Adipocyte (in vitro differentiated cells): ENCODE data around the gene ABRAXAS1.
"Not testable (repeated sequence)": the region's sequence is repeated elsewhere in the genome, so short reads cannot be mapped to it uniquely, and the experiment has no call there.

Source experiments
- DNase-seq: peaks from one replicate; pipeline ENCODE4 v3.0.0-alpha.2; 2015; ENCODE audit warnings: low read depth
- H3K27me3 ChIP-seq: replicated peaks from 2 replicates; pipeline ENCODE4 v1.7.0; 2013; ENCODE audit warnings: mild to moderate bottlenecking, low read length, moderate library complexity; ENCODE audit not compliant: control insufficient read depth, insufficient read depth
- H3K36me3 ChIP-seq: 2 replicates; pipeline ENCODE4 v1.7.0; 2013; ENCODE audit warnings: low read length, mild to moderate bottlenecking, moderate library complexity; ENCODE audit not compliant: control insufficient read depth, insufficient read depth, severe bottlenecking
- H3K4me1 ChIP-seq: 2 replicates; pipeline ENCODE4 v1.7.0; 2013; ENCODE audit warnings: mild to moderate bottlenecking, low read length, moderate library complexity; ENCODE audit not compliant: control insufficient read depth, insufficient read depth
- H3K4me3 ChIP-seq: 2 replicates; pipeline ENCODE4 v1.7.0; 2013; ENCODE audit warnings: mild to moderate bottlenecking, low read length, moderate library complexity
- H3K9ac ChIP-seq: 2 replicates; pipeline ENCODE4 v1.7.0; 2013; ENCODE audit warnings: mild to moderate bottlenecking, low read length, moderate library complexity
- H3K9me3 ChIP-seq: 2 replicates; pipeline ENCODE4 v1.7.0; 2013; ENCODE audit warnings: mild to moderate bottlenecking, low read length, moderate library complexity; ENCODE audit not compliant: control insufficient read depth

The ABRAXAS1 gene

DNA sequence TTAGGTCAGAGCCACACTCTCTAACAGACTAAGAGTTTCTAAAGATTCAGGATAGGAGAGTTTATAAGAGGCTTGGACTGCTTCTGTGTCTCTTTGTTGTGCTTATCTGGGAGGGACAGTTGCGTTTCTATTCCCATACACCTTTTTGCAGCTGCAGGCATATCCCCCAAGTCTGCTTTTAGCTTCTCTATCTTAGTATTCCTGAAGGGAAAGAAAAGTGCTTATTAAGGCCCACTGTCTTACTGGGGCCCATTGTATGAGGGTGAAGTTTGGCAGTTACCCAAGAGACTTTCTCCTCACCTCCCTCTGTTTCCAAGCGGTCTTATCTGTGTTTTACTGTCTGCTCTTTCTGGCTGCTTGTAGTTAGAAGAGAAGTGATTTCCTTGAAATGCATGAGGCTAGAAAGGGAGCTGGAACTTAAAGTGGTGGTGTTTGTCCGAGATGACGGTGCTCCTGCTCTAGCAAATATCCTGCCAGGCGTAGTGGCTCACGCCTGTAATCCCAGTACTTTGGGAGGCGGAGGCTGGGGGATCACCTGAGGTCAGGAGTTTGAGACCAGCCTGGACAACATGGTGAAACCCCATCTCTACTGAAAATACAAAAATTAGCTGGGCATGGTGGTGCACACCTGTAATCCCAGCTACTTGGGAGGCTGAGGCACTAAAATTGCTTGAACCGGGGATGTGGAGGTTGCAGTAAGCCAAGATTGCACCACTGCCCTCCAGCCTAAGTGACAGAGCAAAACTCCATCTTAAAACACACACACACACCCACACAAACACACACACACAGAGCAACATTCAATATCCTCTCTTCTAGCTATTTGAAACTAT, 11.4 kb upstream of the ABRAXAS1 start:
- not testable (repeated sequence) for H3K4me3 ChIP-seq, H3K27me3 ChIP-seq, H3K4me1 ChIP-seq, H3K9ac ChIP-seq, H3K36me3 ChIP-seq, DNase-seq, H3K9me3 ChIP-seq

DNA sequence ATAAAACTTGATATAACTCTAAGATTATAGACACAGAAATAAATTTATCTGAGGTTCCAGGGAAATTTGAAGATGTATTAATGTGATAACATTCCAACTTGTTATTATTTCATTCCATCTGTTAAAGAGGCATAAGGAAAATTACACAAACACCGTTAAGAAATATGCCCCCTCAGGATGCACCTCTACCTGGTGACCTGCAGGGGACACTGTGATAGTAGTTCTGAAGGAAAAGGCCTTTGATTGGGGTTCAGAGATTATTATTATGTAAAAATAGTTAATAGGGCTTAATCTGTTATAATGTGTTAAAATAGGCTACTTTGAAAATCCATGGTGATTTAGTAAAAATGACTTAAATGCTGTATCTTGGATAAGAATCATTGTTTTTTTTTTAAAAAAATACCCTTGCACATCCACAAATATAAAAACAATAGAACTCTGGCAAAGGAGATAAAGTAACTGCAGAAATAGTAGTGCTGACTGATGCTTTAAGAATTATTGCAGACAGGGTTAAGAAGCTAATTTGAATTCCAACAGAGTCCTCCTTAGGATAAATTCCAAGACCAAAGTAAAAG, 6.1 kb upstream of the ABRAXAS1 start:
- H3K36me3 ChIP-seq: no peaks in the 10 kb centered on the region
- DNase-seq: peak; percentile 31
- H3K4me1 ChIP-seq: no peaks in the 10 kb centered on the region
- H3K27me3 ChIP-seq: no peaks in the 10 kb centered on the region
- no peaks in the 10 kb centered on the region for H3K9me3 ChIP-seq
- H3K4me3 ChIP-seq: no peak overlapping the region
- H3K9ac ChIP-seq: no peak overlapping the region

- DNase-seq: no peak
- H3K4me3 ChIP-seq: no peak overlapping the region
- peaks cover 6% of the 10 kb centered on the region for H3K4me1 ChIP-seq
- H3K9me3 ChIP-seq: no peaks in the 10 kb centered on the region
- no peaks in the 10 kb centered on the region for H3K36me3 ChIP-seq
- H3K27me3 ChIP-seq: no peaks in the 10 kb centered on the region
- H3K9ac ChIP-seq: no peak overlapping the region
Observed at GRCh38 chr4:83489711-83490326, 4.9 kb upstream of the ABRAXAS1 start.

- Histone ChIP-seq H3K27me3 (no peaks in the 10 kb centered on the region), H3K4me3 (no peak overlapping the region), H3K36me3 (no peaks in the 10 kb centered on the region), H3K4me1 (peaks cover 12% of the 10 kb centered on the region), H3K9ac (no peak overlapping the region), H3K9me3 (no peaks in the 10 kb centered on the region)
- DNase-seq: no peak
Observed at GRCh38 chr4:83486457-83487129, 1.7 kb upstream of the ABRAXAS1 start.

DNA sequence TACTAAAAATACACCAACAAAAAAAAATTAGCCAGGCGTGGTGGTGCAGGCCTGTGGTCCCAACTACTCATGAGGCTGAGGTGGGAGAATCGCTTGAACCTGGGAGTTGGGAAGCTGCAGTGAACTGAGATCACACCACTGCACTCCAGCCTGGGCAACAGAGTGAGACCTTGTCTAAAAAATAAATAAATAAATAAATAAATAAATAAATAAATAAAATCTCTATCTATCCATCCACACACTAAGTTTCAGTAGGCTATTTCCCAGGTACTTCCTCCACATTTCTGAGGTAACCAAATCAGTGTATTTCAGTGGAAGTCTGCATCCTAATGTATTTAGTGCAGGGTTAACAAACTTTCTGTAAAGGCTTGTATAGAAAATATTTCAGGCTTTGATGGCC, 10.9 kb downstream of the ABRAXAS1 start:
- DNase-seq: no peak
- Histone ChIP-seq H3K36me3 (peaks cover 25% of the 10 kb centered on the region), H3K4me1 (no peaks in the 10 kb centered on the region), H3K9me3 (no peaks in the 10 kb centered on the region), H3K4me3 (no peak overlapping the region), H3K27me3 (no peaks in the 10 kb centered on the region), H3K9ac (no peak overlapping the region)

GRCh38 chr4:83473423-83473822, 11.5 kb downstream of the ABRAXAS1 start:
- H3K9ac ChIP-seq: no peak overlapping the region
- no peaks in the 10 kb centered on the region for H3K9me3 ChIP-seq
- H3K4me1 ChIP-seq: no peaks in the 10 kb centered on the region
- no peaks in the 10 kb centered on the region for H3K27me3 ChIP-seq
- no peak overlapping the region for H3K4me3 ChIP-seq
- DNase-seq: no peak
- peaks cover 30% of the 10 kb centered on the region for H3K36me3 ChIP-seq

- H3K9me3 ChIP-seq: no peaks in the 10 kb centered on the region
- DNase-seq: no peak
- H3K9ac ChIP-seq: peak overlapping the region; percentile 97
- no peaks in the 10 kb centered on the region for H3K27me3 ChIP-seq
- H3K4me3 ChIP-seq: peak overlapping the region; percentile 98
- peaks cover 46% of the 10 kb centered on the region for H3K36me3 ChIP-seq
- peaks cover 31% of the 10 kb centered on the region for H3K4me1 ChIP-seq
Observed at GRCh38 chr4:83456184-83456501, 28.8 kb downstream of the ABRAXAS1 start.

DNA sequence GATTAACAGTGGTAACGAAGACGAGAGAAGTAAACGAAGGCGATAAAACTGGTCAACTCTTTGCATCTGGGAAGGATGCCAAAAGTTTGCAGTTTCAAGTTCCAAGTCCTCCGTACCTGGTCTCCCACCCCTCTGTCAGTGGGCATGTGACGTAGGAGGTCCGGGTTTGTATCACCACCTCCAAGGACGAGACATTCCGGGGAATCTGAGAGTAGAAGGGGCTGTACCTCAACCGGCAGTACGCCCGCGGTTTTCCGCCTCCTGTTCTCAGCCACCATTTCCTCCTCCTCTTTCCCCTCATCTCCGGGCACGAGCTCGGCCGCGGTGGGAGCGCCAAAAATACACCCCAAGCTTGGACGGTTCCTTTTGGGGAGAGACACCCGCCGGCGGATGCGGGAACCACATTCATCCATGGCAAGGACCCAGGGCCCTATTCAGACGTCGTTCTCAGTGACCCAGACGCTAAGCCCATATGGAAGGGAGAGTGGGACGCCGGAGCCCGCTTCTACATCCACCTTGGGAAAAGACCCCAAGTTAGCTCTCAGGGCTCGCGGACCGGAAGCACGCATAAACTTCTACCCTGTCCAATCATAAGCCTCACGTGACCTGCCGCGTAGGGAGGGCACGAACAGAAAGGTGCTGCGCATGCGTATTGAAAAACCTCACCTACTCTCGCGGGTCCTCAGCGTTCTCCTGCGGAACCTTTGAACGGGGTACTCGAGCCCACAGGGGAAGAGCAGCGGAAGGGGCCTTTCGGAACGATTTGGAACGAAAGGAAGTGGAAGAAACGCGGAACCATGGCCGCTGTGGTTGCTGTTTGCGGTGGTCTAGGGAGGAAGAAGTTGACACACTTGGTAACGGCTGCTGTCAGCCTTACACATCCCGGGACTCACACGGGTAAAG, 29.4 kb downstream of the ABRAXAS1 start, which contains the start of the genes HELQ and MRPS18C:
TSS of gene HELQ (minus strand) at position 543 of the 903 bp plus-strand sequence. CDS start at position 413, 130 bp downstream.
TSS of gene MRPS18C (plus strand) at position 778 of the 903 bp plus-strand sequence. CDS start at position 798, 20 bp downstream.
- no peaks in the 10 kb centered on the region for H3K27me3 ChIP-seq
- H3K4me3 ChIP-seq: peak within 1 kb of the TSS; percentile 98
- H3K4me1 ChIP-seq: peaks cover 31% of the 10 kb centered on the region
- peaks cover 40% of the 10 kb centered on the region for H3K36me3 ChIP-seq
- DNase-seq: peak; percentile 100
- no peaks in the 10 kb centered on the region for H3K9me3 ChIP-seq
- H3K9ac ChIP-seq: peak within 1 kb of the TSS; percentile 97

GRCh38 chr4:83454686-83455085, 30.2 kb downstream of the ABRAXAS1 start:
- H3K4me1 ChIP-seq: peaks cover 31% of the 10 kb centered on the region
- peaks cover 31% of the 10 kb centered on the region for H3K36me3 ChIP-seq
- peak overlapping the region; percentile 98 for H3K4me3 ChIP-seq
- no peaks in the 10 kb centered on the region for H3K9me3 ChIP-seq
- H3K9ac ChIP-seq: peak overlapping the region; percentile 97
- peak; percentile 33 for DNase-seq
- no peaks in the 10 kb centered on the region for H3K27me3 ChIP-seq

DNA sequence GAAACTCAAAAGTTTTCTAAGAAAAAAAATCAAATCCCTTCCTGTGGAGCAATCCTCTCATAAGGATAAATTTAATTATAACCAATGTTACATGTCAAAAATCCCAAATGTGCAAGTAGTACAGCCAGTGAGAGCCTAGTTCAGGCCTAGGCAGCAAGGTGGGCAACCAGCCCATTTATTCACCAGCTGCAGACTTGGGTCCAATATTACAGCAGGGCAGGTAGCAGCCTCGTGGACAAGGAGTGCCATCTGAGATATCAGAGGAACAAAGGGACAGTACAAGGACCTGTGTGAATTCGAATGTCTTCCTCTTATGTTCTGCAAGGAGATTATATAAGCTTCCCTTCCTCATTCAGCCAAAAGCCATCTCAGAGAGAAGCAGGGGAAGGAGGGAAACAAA, 35.9 kb downstream of the ABRAXAS1 start:
- no peak overlapping the region for H3K4me3 ChIP-seq
- peaks cover 11% of the 10 kb centered on the region for H3K4me1 ChIP-seq
- no peak overlapping the region for H3K9ac ChIP-seq
- H3K9me3 ChIP-seq: no peaks in the 10 kb centered on the region
- H3K36me3 ChIP-seq: peaks cover 32% of the 10 kb centered on the region
- DNase-seq: no peak
- no peaks in the 10 kb centered on the region for H3K27me3 ChIP-seq
